T-helper 2 cell (primary cell): ENCODE results near the gene ELMO3.

ENCODE experiments used
- DNase-seq, 5 experiments: peaks; one replicate each; pipeline versions ENCODE4 v3.0.0 to v3.0.0-alpha.2; 2012 to 2022

Gene ELMO3

DNA sequence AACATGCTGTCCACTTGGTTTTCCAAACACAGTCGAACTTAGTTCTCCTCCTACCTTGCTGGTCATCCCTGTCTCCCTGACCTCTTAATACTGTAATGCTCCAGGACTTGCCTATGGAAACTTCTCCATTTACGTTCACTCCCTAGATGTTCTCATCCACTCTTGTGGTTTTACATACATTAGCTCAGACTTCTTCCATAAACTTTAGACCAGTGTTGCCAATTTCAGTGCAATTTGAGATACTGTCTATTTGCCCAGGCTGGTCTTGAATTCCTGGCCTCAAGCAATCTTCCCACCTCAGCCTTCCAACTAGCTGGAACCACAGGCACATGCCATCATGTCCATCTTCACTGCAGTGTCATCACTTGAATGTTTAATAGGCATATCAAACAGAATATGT lies 16.6 kb upstream of the ELMO3 start:
- no peak for DNase-seq

DNA sequence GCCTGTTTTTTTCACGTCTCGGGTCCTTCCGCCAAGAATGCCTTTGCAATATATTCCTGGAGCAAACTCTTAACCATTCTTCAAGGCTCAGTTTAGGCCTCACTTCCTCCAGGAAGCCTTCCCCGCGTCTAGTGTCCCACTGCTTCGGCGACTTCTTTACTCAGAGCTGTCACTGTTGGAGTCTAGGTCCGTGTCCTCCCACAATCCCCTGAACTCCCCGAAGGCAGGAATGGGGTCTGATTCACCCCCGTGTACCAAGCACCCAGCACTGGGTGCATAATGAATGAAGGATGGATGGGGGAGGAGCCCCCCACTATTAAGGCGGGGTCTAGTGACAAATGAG lies 15.7 kb upstream of the ELMO3 start:
- DNase-seq = no peak

DNA sequence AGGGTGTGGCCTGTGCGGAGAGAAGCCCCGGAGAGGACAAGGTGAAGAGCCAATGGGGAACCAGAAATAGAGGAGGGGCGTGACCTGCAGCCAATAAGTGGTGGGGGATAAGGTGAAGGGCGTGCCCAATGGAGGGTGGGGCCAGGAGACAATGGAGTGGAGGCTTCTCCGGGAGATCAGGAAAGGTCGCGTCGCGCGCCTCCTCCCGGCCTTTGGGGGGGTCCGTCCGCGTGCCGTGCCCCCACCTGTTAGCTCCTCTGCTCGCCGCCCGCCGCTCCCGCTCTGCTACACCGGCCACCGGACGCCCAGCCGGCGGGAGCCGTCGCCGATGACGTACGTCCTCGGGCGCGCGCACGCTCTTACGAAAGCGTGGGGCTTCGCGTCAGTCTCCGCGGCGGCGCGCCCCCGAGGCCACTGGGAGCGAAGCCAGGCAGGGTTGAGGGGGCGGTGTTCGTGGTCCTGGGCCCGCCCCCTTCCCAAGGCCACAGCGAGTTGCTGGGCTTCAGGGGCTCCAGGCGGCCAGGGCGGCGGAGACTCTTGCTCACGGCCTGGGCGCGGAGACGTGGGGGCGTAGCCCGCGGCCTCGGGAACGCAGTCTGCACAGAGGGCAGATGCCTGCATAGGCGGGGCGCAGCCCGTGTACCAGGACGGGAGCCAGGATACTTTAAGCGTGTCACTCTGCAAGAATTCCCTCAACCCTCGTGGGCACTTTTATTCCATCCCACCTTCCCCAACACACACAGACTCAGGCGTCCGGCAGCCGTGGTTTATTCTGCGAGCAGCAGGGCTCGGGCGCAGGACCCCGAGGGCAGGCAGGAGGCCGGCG lies 15.1 kb upstream of the ELMO3 start, which contains the start of gene MATCAP1:
Gene MATCAP1 (minus strand): TSS at position 337 of the 826 bp plus-strand sequence. CDS start 3,353 bp downstream, outside the sequence.
- DNase-seq = peak; percentile 79 to 99 (median 92)

DNA sequence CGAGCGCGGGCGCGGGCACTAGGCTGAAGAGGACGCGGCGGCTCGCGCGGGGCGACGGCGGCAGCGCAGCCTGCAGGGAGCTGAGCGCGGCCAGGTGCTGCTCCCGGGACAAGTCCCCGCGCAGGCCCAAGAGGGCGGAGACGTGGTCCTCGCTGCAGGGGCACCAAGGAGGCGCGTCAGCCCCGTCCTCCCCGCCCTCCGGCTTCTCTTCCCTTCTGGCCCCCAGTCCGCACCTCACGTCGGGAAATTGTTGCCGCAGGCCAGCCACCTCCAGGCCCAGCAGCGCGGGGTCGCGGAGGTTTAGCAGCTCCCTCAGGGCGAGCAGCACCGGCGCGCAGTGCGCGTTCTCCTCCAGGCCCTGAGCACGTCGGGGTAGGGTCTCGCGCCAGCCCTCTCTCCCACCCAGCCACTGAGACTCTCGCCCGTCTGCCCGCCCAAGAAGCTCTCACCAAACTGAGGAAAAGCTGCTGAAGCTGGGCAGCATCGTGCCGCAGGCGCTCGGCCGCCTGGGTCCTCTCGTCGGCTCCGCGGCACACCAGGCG lies 14.4 kb upstream of the ELMO3 start:
- DNase-seq = peak in 2 of 5 experiments; percentile 36 to 54

DNA sequence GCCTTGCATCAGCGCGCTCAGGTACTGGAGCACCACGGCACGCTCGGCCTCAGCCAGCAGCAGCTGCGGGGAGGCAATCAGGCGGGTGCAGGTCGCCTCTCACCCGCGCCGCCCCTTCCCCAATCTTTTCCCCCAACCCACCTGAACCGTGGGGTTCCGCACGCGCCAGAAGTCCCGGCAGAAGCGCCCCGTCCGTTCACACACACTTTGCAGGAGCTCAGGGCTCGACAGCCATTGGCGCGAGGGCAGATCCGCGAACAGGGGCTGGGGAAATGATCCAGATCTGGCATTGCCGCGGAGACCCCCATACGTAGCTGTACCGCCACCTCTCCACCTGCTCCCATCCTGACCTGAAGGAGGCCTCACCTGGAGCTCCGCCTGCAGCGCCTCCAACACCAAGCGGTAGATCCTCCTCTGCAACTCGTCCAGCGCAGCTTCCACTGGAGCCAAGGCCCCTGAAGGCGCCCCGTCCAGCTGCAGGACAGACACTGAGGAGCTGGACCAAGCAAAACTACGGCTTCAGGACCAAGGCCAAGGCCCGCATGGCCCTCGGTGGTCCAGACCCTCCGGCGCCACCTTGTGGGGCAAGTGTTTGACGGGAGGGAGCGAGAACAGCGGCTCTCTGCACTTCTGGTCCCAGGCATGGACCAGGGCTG lies 13.8 kb upstream of the ELMO3 start:
- peak; percentile 62 to 80 (median 76) for DNase-seq

DNA sequence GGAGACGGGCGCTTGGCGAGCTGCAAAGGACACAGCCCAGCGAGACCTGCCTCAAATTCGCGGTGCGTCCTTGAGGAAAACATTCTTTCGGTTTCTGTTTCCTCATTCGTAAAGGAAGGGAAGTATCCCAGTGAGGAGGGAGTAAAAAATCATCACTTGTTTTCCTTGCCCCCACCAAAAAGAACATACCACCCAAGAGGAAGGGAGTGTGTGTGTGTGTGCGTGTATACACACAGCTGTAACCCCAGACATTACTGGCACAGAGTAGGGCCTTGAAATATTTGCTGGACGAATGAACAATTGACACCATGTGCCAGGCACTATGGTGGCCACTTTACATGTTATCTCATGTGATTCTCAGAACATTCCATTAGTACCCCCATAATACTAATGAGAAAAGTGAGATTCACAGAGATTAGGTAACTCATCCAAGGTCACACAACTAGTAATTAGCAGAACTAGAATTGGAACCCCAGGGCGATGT lies 13.2 kb upstream of the ELMO3 start:
- DNase-seq = no peak

DNA sequence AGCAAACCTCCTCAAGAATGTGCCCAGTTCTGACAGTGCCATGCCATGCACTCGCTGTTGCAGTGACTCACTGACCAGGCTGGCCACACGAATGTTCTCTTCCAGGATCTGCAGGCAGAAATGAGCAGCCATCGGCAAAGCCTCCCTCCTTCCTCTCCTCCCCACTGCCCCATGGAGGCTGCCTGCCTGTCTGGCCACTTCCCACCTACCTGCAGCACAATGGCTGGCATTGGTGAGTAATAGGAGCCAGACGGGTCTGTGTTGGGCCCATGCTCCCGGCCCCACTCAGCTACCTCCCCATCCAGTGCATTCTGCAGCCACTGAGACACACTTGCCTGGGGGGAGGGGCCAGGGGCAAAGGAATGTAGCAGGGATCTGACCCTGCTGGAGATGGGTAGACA lies 12.4 kb upstream of the ELMO3 start:
- no peak for DNase-seq

DNA sequence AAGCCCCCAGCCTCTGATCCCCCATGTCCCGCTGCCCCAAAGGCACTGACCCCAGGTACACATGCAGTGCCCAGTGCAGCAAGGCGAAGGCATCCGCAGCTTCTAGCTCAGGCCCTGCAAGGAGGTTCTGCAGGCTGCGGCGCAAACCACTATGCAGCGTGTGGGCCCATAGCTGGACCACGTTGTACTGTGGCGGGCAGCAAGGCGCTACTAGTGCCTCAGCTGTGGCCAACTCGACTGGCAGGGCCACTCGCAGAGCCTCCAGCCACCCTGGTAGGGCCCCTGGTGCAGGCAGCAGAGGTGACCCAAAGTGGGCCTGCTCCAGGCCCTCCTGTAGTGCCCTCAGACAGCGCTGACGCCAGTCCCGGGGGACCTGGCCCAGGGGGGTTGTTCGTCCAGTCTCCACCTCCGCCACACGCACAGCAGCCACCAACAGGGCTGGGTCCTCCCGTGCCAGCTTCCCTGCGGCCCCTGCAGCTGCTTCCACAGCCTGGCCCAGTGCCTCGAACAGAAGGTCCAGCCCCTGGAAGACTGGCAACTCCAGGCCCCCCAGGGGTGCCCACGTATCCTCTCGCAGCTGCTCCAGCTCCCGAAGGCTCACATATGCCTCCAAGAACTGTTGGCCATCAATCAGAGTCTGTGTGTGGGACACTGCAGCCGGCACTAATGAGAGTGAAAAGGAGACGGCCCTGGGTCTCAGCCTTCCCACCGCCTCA lies 11.6 kb upstream of the ELMO3 start:
- no peak for DNase-seq

DNA sequence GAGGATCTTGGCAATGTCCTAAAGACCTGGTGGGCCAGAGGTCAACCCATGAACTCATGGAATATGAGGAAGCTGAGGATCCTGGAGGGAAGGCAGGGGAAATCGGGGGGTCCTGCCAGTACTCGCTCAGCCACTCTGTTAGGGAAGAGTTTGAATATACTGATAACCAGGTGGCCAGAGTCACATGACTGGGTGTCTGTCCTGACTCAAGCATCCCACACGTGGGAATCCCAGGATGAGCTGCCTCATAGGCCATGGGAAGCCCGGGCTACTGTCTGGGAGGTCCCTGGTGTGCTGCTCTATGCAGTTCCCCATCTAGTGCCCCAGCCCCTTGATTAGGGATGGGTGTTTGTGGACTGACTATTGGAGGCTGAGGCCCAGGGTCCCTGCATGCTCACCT lies 10.6 kb upstream of the ELMO3 start:
- no peak for DNase-seq

DNA sequence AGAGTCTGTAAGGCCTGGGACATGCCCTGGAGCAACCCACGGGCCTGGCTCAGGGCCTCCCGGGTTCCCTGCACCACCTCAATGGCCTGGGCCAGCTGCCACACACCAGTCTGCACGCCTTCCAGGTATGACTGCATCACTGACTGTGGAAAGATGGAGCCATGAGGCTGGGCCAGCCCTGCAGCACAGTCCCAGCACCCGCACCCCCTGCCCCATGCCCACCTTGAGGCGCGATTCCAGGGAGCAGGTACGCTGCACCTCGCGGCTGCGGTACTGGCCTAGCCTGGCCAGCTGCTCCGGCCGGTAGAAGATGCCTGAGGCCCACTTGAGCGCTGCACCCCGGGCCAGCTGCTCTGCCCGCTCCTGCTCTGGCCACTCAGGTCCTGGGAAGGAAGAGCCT lies 10.1 kb upstream of the ELMO3 start:
- DNase-seq = no peak

DNA sequence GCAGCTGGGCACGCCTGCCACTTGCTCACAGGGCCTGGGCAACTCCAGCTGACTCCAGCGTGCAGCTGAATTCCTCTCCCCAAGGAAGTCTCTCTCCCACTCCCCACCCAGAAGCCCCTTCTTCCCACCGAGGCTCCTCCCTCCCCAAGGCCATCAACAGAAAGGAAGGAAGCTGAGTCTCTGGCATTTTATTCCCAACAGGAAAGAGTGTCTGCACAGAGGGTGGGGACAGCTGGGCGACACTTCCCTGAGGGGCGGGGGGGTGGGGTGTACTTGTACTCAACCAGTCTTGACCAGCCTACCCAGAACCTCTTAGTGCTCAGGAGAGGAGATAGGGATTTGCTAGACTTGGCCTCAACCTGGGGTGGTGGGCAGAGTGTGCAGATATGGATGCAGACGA lies 8.9 kb upstream of the ELMO3 start, which contains the start of gene EXOC3L1:
Gene EXOC3L1 (minus strand): TSS at position 96 of the 400 bp plus-strand sequence. CDS start 460 bp downstream, outside the sequence.
- no peak for DNase-seq

DNA sequence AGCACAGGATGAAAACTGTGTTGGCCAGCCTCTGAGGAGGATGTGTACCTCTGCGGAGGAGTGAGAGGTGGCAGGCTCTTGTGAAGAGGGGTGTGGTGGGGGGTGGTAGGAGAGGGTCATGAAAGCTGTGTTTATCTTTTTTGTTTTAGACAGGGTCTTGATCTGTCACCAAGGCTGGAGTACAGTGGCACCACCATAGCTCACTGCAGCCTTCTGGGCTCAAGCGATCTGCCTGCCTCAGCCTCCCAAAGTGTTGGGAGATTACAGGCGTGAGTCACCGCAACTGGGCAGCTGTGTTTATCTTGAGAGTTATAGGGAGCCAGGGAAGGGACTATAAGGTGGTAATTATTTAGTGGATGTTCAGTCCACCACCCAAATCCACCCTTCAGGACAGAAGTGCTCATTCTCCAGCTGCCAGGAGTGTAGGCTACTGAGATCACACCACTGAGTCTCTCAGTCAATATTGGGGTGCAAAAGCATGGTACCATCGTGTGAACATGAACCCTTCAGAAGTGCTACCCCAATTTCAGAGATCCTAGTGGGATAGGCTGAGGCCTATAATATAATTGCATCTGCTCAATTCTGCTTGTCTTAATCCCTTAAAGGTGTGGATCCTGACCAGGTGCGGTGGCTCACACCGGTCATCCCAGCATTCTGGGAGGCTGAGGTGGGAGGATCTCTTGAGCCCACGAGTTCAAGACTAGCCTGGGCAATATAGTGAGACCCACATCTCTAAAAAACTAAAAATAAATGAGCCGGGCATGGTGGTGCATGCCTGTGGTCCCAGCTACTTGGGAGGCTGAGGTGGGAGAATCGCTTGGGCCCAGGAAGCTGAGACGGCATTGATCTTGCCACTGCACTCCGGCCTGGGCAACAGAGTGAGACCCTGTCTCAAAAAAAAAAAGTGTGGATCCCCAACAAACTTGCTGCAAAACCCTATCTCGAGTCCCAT lies 8.2 kb upstream of the ELMO3 start:
- DNase-seq = no peak

DNA sequence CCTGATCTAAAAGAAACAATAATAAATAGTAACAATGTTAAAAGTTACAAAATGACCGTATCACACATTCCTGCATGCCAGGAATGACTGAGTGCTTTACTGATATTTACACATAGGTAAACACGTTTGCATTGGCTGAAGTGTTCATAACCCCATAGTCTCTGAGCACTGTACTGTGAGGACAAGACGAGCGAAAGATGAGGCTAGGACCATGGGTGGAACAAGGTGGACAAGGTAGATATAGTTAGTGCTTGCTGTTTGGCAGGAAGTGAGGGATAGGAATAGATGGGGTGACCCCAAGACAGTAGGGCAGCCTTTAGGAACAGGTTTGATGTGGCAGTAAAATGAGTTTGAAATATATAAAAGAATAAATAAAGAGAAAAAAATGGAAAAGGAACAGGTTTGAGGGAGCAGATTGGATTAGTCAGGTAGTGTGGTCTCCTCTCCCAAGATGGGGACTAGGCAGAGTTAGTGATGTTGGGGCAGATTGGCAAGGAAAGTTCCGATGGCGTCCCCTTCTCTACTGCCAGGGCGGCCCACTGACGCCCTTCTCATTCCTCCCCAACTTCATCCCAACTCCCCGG lies 7.4 kb upstream of the ELMO3 start:
- DNase-seq = no peak

DNA sequence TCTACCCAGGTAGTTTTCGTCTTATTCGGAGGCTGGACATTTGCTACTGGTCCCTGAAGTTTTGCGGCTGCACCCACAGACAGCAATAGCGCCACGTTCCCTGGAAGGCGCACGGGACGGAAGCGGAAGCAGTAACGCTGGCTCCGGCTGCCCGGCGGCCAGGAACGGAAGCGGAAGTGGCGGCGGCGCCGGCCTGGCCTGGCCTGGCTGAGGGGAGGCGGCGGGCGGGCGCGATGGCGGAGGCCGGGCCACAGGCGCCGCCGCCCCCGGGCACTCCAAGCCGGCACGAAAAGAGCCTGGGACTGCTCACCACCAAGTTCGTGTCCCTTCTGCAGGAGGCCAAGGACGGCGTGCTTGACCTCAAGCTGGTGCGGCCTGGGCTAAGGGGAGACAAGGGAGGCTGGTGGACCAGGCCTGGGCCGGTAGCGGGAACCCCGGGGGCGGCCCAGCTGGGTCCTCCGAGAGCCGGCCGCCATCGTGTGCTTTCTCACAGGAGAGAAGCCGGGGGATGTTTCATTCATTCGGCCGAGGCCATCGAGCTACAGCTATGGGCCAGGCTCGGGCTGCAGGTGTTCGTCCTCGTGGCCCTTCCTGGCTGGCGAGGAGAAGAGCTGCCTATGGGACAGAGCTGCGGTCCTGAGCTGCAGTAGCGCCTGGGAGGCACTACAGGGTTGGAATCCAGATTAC lies 6.8 kb upstream of the ELMO3 start, which contains the start of gene E2F4:
Gene E2F4 (plus strand): TSS at position 161 of the 687 bp plus-strand sequence. CDS start 73 bp downstream, at position 234.
- peak; percentile 68 to 96 (median 79) for DNase-seq

DNA sequence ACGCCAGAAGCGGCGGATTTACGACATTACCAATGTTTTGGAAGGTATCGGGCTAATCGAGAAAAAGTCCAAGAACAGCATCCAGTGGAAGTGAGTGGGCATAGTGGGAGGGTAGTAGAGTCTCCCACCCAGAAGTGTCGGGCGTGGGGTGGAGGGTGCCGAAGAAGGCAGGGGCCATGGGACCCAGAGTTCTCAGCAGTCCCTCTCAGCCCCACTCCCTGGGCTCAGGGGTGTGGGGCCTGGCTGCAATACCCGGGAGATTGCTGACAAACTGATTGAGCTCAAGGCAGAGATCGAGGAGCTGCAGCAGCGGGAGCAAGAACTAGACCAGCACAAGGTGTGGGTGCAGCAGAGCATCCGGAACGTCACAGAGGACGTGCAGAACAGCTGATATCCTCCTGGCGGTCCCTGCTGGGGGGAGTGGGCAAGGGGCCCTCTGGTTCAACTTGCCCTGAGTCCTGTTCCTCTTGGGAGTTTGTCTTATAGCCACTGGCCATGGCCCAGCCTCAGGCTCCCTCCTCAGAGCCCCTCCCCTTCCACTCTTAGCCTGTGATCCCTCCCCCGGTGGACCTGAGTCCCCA lies 6.1 kb upstream of the ELMO3 start:
- DNase-seq = peak in 1 of 5 experiments; percentile 78

DNA sequence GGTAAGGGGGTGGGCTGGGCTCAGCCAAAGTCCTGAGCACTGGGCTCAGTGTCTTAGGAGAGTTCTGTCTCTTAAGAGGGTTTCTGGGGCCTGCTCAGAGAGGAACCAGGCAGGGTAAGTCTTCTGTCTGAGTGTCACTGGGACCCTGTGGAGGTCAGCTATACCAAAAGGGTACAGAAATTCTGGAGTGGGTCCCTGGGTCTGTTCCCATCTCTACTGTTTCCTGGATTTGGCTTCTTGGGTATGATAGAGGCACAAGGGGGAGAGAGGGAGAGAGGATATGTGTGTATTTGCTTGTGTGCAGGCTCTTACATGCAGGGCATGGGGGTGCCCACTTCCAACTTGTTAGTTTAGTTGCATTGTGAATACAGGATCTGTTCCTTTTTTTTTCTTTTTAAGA lies 5.4 kb upstream of the ELMO3 start:
- no peak for DNase-seq

DNA sequence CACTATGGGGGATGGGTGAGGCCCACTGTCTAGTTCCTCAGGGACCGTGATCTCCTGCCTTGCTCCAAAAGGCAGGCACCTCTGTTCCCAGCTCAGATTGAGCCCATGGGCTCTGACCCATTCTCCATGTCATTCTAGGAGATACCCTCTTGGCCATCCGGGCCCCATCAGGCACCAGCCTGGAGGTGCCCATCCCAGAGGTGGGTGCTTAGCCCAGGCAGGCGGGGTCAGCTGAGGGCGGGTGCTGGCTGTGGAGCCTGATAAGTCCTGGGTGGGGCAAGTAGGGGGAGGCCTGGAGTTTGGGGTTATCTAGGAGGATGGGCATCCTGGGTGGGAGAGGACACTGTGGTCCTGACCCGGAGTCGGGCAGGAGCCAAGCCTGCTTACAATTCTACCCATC lies 4.7 kb upstream of the ELMO3 start:
- no peak for DNase-seq

DNA sequence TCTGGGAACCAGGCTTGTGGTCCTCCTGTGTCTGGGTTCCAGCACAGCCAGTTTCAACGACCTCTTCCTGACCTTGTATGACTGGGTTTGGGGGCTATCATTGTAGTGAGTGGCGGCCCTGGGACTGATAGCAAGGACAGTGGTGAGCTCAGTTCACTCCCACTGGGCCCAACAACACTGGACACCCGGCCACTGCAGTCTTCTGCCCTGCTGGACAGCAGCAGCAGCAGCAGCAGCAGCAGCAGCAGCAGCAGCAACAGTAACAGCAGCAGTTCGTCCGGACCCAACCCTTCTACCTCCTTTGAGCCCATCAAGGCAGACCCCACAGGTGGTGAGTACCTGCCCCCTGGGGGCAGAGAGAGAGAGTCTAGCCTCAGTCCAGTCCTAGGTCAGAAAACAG lies 3.3 kb upstream of the ELMO3 start:
- no peak for DNase-seq

DNA sequence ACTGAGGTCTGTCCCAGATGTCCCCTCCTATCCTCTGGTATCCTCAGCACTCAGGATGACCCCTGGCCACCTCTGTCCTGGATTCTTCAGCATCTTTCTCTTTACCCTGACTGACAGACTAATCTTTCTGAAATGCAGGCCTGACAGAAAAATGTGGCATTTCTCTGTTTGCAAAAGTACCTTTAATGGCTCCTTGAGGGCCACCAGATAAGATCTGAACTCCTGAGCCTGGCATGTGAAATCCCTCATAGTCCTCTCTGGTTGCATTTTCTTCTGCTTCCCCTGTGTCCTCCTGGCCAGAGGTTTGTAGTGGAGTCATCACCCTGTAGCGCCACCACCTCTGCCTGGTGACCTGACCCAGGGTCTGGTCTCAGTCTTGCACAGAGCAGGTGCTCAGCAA lies 2.0 kb upstream of the ELMO3 start:
- no peak for DNase-seq

DNA sequence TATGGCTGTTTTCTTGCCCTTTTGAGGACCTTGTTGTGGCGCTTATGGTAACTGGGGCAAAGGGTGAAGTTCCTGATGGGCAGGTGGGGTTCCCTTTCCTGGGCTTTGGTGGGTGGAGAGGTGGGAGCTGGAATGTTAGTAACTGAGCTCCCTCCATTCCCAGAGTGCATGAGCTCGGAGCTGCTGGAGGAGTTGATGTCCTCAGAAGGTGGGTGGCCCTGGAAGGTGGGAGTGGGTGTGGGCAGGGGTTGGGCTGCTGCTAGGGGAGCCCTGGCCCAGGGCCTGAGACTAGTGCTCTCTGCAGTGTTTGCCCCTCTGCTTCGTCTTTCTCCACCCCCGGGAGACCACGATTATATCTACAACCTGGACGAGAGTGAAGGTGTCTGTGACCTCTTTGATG lies 1.2 kb upstream of the ELMO3 start:
- no peak for DNase-seq
